Fibroblast of skin of right biceps (primary cell): ENCODE data around the gene NIPBL.
"Not testable (repeated sequence)": the region's sequence is repeated elsewhere in the genome, so short reads cannot be mapped to it uniquely, and the experiment has no call there.

Source experiments
- DNase-seq: peaks from one replicate; pipeline ENCODE4 v3.0.0-alpha.2; 2013

NIPBL gene

GRCh38 chr5:36904677-36905076, 28.1 kb downstream of the NIPBL start:
- DNase-seq: no peak

- no peak for DNase-seq
Observed at GRCh38 chr5:36908544-36909260, 32.1 kb downstream of the NIPBL start.

- no peak for DNase-seq
Observed at GRCh38 chr5:36915653-36916052, 39.1 kb downstream of the NIPBL start.

- DNase-seq: not testable (repeated sequence)
Observed at GRCh38 chr5:36916614-36917013, 40.0 kb downstream of the NIPBL start.

GRCh38 chr5:36917358-36917757, 40.8 kb downstream of the NIPBL start:
- not testable (repeated sequence) for DNase-seq

- DNase-seq: no peak
Observed at GRCh38 chr5:36919238-36919637, 42.7 kb downstream of the NIPBL start.

GRCh38 chr5:36919650-36920049, 43.1 kb downstream of the NIPBL start:
- DNase-seq: no peak

GRCh38 chr5:36928947-36929346, 52.4 kb downstream of the NIPBL start:
- peak; percentile 90 for DNase-seq

- no peak for DNase-seq
Observed at GRCh38 chr5:36929438-36929837, 52.9 kb downstream of the NIPBL start.

- no peak for DNase-seq
Observed at GRCh38 chr5:36932056-36932455, 55.5 kb downstream of the NIPBL start.

- DNase-seq: no peak
Observed at GRCh38 chr5:36932699-36933098, 56.1 kb downstream of the NIPBL start.

GRCh38 chr5:36934740-36935356, 58.3 kb downstream of the NIPBL start:
- peak; percentile 10 for DNase-seq

GRCh38 chr5:36935805-36936204, 59.2 kb downstream of the NIPBL start:
- no peak for DNase-seq

GRCh38 chr5:36936309-36936708, 59.7 kb downstream of the NIPBL start:
- no peak for DNase-seq

GRCh38 chr5:36938129-36938528, 61.6 kb downstream of the NIPBL start:
- DNase-seq: no peak

GRCh38 chr5:36939969-36940858, 63.6 kb downstream of the NIPBL start:
- no peak for DNase-seq

GRCh38 chr5:36943584-36943983, 67.0 kb downstream of the NIPBL start:
- DNase-seq: no peak

GRCh38 chr5:36944024-36944423, 67.5 kb downstream of the NIPBL start:
- DNase-seq: no peak

- DNase-seq: peak; percentile 64
Observed at GRCh38 chr5:36944607-36945225, 68.1 kb downstream of the NIPBL start.

- no peak for DNase-seq
Observed at GRCh38 chr5:36945687-36946086, 69.1 kb downstream of the NIPBL start.

GRCh38 chr5:36946101-36946500, 69.5 kb downstream of the NIPBL start:
- DNase-seq: no peak

GRCh38 chr5:36948041-36948440, 71.5 kb downstream of the NIPBL start:
- peak; percentile 83 for DNase-seq

- no peak for DNase-seq
Observed at GRCh38 chr5:36948650-36949049, 72.1 kb downstream of the NIPBL start.
